Suprapubic skin (tissue), 4 donors: ENCODE measurements around the gene HDLBP.

Experiments
- CTCF ChIP-seq, 2 donors: fragments of 200-600 bp in 1 of 2; fragments of 450-650 bp in 1 of 2; sonication (generic) in 1 of 2; IDR thresholded peaks; one replicate each; pipeline ENCODE4 v1.5.1; 2016 to 2019; ENCODE audit warnings: antibody characterized with exemption in 2 of 2, mild to moderate bottlenecking in 1 of 2, moderate library complexity in 1 of 2
- POLR2A ChIP-seq, 2 donors: fragments of 450-650 bp; IDR thresholded peaks; one replicate each; pipeline ENCODE4 v1.6.1; 2017; ENCODE audit warnings: antibody characterized with exemption in 2 of 2, mild to moderate bottlenecking in 2 of 2, moderate library complexity in 2 of 2
- POLR2AphosphoS5 ChIP-seq, 3 donors: sonication (generic); formaldehyde crosslinking; IDR thresholded peaks; one replicate each; pipeline ENCODE4 v1.6.1; 2017; ENCODE audit warnings: antibody characterized with exemption in 3 of 3

- TF ChIP-seq CTCF (IDR thresholded peaks at IDR 0.05) = no peak
- no peak for TF ChIP-seq POLR2A (IDR thresholded peaks at IDR 0.05)
- no peak for TF ChIP-seq POLR2AphosphoS5 (IDR thresholded peaks at IDR 0.05)
Measured at GRCh38 chr2:241358470-241358869, 43.0 kb upstream of the HDLBP start.
